ENCODE data around the gene BLTP1.

GRCh38 chr4:122132891-122133290 is 19.2 kb upstream of the BLTP1 start:
- no peak for TF ChIP-seq CTCF (IDR thresholded peaks at IDR 0.05)
- TF ChIP-seq JUNB (IDR thresholded peaks at IDR 0.05) = no peak
- TF ChIP-seq CHD4 (IDR thresholded peaks at IDR 0.05; ENCODE audit: borderline replicate concordance) = no peak
- TF ChIP-seq NFE2L2 (conservative IDR thresholded peaks at IDR 0.05; ENCODE audit: low read length) = no peak
- no peak for TF ChIP-seq MYC (IDR thresholded peaks at IDR 0.05; ENCODE audit: borderline replicate concordance, low read length)
- no peak for TF ChIP-seq POLR2AphosphoS2 (conservative IDR thresholded peaks at IDR 0.05; ENCODE audit: low read length)
- no peak for TF ChIP-seq EP300 (IDR thresholded peaks at IDR 0.05)
- TF ChIP-seq NR3C1 (IDR thresholded peaks at IDR 0.05) = no peak
- TF ChIP-seq PHF8 (IDR thresholded peaks at IDR 0.05; ENCODE audit: borderline replicate concordance, low read depth) = no peak
- TF ChIP-seq CHD2 (IDR thresholded peaks at IDR 0.05; ENCODE audit: low read length, partially characterized antibody) = no peak
- TF ChIP-seq, protein P1, sequence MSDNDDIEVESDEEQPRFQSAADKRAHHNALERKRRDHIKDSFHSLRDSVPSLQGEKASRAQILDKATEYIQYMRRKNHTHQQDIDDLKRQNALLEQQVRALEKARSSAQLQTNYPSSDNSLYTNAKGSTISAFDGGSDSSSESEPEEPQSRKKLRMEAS (IDR thresholded peaks at IDR 0.05) = no peak
- TF ChIP-seq POLR2A (IDR thresholded peaks at IDR 0.05; ENCODE audit: low read length) = no peak

Data from A549 (cell line).